ENCODE data around the gene ARIH2.

The ARIH2 gene

GRCh38 chr3:48982016-48982415, 63.4 kb downstream of the ARIH2 start:
- Histone ChIP-seq H3K9me3 (ENCODE audit: low read length) (no peaks in the 10 kb centered on the region), H3K4me3 (ENCODE audit: low read depth in 1 of 2, low read length in 2 of 2) (no peak overlapping the region), H3K27ac (ENCODE audit: low read depth, low read length) (no peak overlapping the region), H3K4me1 (ENCODE audit: insufficient read depth, low read length) (no peaks in the 10 kb centered on the region), H3K36me3 (ENCODE audit: insufficient read depth, low read length) (peaks cover 82% of the 10 kb centered on the region), H3K27me3 (ENCODE audit: control insufficient read depth in 1 of 2, insufficient read depth in 2 of 2, low read length in 2 of 2) (no peaks in the 10 kb centered on the region), H3K9ac (ENCODE audit: low read length) (no peak overlapping the region)

- no peak overlapping the region for H3K27ac ChIP-seq (ENCODE audit: low read depth, low read length)
- no peak overlapping the region for H3K9ac ChIP-seq (ENCODE audit: low read length)
- peaks cover 75% of the 10 kb centered on the region for H3K36me3 ChIP-seq (ENCODE audit: insufficient read depth, low read length)
- H3K27me3 ChIP-seq (ENCODE audit: control insufficient read depth in 1 of 2, insufficient read depth in 2 of 2, low read length in 2 of 2), result no peaks in the 10 kb centered on the region
- no peaks in the 10 kb centered on the region for H3K9me3 ChIP-seq (ENCODE audit: low read length)
- no peak overlapping the region for H3K4me3 ChIP-seq (ENCODE audit: low read depth in 1 of 2, low read length in 2 of 2)
- no peaks in the 10 kb centered on the region for H3K4me1 ChIP-seq (ENCODE audit: insufficient read depth, low read length)
Observed at GRCh38 chr3:48982686-48983085, 64.0 kb downstream of the ARIH2 start.

GRCh38 chr3:48983096-48983495, 64.5 kb downstream of the ARIH2 start:
- Histone ChIP-seq H3K27me3 (ENCODE audit: control insufficient read depth in 1 of 2, insufficient read depth in 2 of 2, low read length in 2 of 2) (no peaks in the 10 kb centered on the region), H3K36me3 (ENCODE audit: insufficient read depth, low read length) (peaks cover 71% of the 10 kb centered on the region), H3K9ac (ENCODE audit: low read length) (no peak overlapping the region), H3K4me1 (ENCODE audit: insufficient read depth, low read length) (no peaks in the 10 kb centered on the region), H3K4me3 (ENCODE audit: low read depth in 1 of 2, low read length in 2 of 2) (no peak overlapping the region), H3K9me3 (ENCODE audit: low read length) (no peaks in the 10 kb centered on the region), H3K27ac (ENCODE audit: low read depth, low read length) (no peak overlapping the region)

GRCh38 chr3:48984663-48985062, 66.0 kb downstream of the ARIH2 start:
- Histone ChIP-seq H3K4me1 (ENCODE audit: insufficient read depth, low read length) (peaks cover 6% of the 10 kb centered on the region), H3K9ac (ENCODE audit: low read length) (no peak overlapping the region), H3K9me3 (ENCODE audit: low read length) (no peaks in the 10 kb centered on the region), H3K36me3 (ENCODE audit: insufficient read depth, low read length) (peaks cover 63% of the 10 kb centered on the region), H3K27me3 (ENCODE audit: control insufficient read depth in 1 of 2, insufficient read depth in 2 of 2, low read length in 2 of 2) (no peaks in the 10 kb centered on the region), H3K27ac (ENCODE audit: low read depth, low read length) (no peak overlapping the region), H3K4me3 (ENCODE audit: low read depth in 1 of 2, low read length in 2 of 2) (no peak overlapping the region)

- no peak overlapping the region for H3K9ac ChIP-seq (ENCODE audit: low read length)
- H3K27me3 ChIP-seq (ENCODE audit: control insufficient read depth in 1 of 2, insufficient read depth in 2 of 2, low read length in 2 of 2), result no peaks in the 10 kb centered on the region
- H3K27ac ChIP-seq (ENCODE audit: low read depth, low read length), result no peak overlapping the region
- no peak overlapping the region for H3K4me3 ChIP-seq (ENCODE audit: low read depth in 1 of 2, low read length in 2 of 2)
- no peaks in the 10 kb centered on the region for H3K9me3 ChIP-seq (ENCODE audit: low read length)
- H3K36me3 ChIP-seq (ENCODE audit: insufficient read depth, low read length), result peaks cover 52% of the 10 kb centered on the region
- H3K4me1 ChIP-seq (ENCODE audit: insufficient read depth, low read length), result peaks cover 9% of the 10 kb centered on the region
Observed at GRCh38 chr3:48985831-48986376, 67.3 kb downstream of the ARIH2 start.

GRCh38 chr3:48989126-48989795, 70.6 kb downstream of the ARIH2 start:
- H3K27ac ChIP-seq (ENCODE audit: low read depth, low read length), result peak overlapping the region; percentile 97
- peaks cover 23% of the 10 kb centered on the region for H3K36me3 ChIP-seq (ENCODE audit: insufficient read depth, low read length)
- peaks cover 18% of the 10 kb centered on the region for H3K4me1 ChIP-seq (ENCODE audit: insufficient read depth, low read length)
- H3K9me3 ChIP-seq (ENCODE audit: low read length), result no peaks in the 10 kb centered on the region
- peak overlapping the region; percentile 63 to 94 for H3K4me3 ChIP-seq (ENCODE audit: low read depth in 1 of 2, low read length in 2 of 2)
- H3K27me3 ChIP-seq (ENCODE audit: control insufficient read depth in 1 of 2, insufficient read depth in 2 of 2, low read length in 2 of 2), result no peaks in the 10 kb centered on the region
- peak overlapping the region; percentile 97 for H3K9ac ChIP-seq (ENCODE audit: low read length)

GRCh38 chr3:48989796-48990635, 71.4 kb downstream of the ARIH2 start, which contains the start of gene P4HTM:
TSS of gene P4HTM (plus strand) at chr3:48990241. CDS start at chr3:48990257, 16 bp downstream.
- Histone ChIP-seq H3K36me3 (ENCODE audit: insufficient read depth, low read length) (peaks cover 15% of the 10 kb centered on the region), H3K27me3 (ENCODE audit: control insufficient read depth in 1 of 2, insufficient read depth in 2 of 2, low read length in 2 of 2) (no peaks in the 10 kb centered on the region), H3K9me3 (ENCODE audit: low read length) (no peaks in the 10 kb centered on the region), H3K4me1 (ENCODE audit: insufficient read depth, low read length) (peaks cover 18% of the 10 kb centered on the region), H3K9ac (ENCODE audit: low read length) (peak within 1 kb of the TSS; percentile 97), H3K4me3 (ENCODE audit: low read depth in 1 of 2, low read length in 2 of 2) (peak within 1 kb of the TSS; percentile 63 to 94), H3K27ac (ENCODE audit: low read depth, low read length) (peak within 1 kb of the TSS; percentile 97)

GRCh38 chr3:48990636-48991469, 72.2 kb downstream of the ARIH2 start:
- Histone ChIP-seq H3K27me3 (ENCODE audit: control insufficient read depth in 1 of 2, insufficient read depth in 2 of 2, low read length in 2 of 2) (no peaks in the 10 kb centered on the region), H3K4me3 (ENCODE audit: low read depth in 1 of 2, low read length in 2 of 2) (peak overlapping the region; percentile 63 to 94), H3K9ac (ENCODE audit: low read length) (peak overlapping the region; percentile 53), H3K9me3 (ENCODE audit: low read length) (no peaks in the 10 kb centered on the region), H3K36me3 (ENCODE audit: insufficient read depth, low read length) (peaks cover 7% of the 10 kb centered on the region), H3K27ac (ENCODE audit: low read depth, low read length) (peak overlapping the region; percentile 97), H3K4me1 (ENCODE audit: insufficient read depth, low read length) (peaks cover 18% of the 10 kb centered on the region)

GRCh38 chr3:48991851-48992545, 73.4 kb downstream of the ARIH2 start:
- Histone ChIP-seq H3K9ac (ENCODE audit: low read length) (no peak overlapping the region), H3K9me3 (ENCODE audit: low read length) (no peaks in the 10 kb centered on the region), H3K27ac (ENCODE audit: low read depth, low read length) (no peak overlapping the region), H3K4me3 (ENCODE audit: low read depth in 1 of 2, low read length in 2 of 2) (peak overlapping the region in 1 of 2 donors; percentile 63), H3K27me3 (ENCODE audit: control insufficient read depth in 1 of 2, insufficient read depth in 2 of 2, low read length in 2 of 2) (no peaks in the 10 kb centered on the region), H3K4me1 (ENCODE audit: insufficient read depth, low read length) (peaks cover 18% of the 10 kb centered on the region), H3K36me3 (ENCODE audit: insufficient read depth, low read length) (no peaks in the 10 kb centered on the region)

- Histone ChIP-seq H3K4me3 (ENCODE audit: low read depth in 1 of 2, low read length in 2 of 2) (no peak overlapping the region), H3K27ac (ENCODE audit: low read depth, low read length) (no peak overlapping the region), H3K36me3 (ENCODE audit: insufficient read depth, low read length) (no peaks in the 10 kb centered on the region), H3K9ac (ENCODE audit: low read length) (no peak overlapping the region), H3K27me3 (ENCODE audit: control insufficient read depth in 1 of 2, insufficient read depth in 2 of 2, low read length in 2 of 2) (no peaks in the 10 kb centered on the region), H3K4me1 (ENCODE audit: insufficient read depth, low read length) (peaks cover 18% of the 10 kb centered on the region), H3K9me3 (ENCODE audit: low read length) (no peaks in the 10 kb centered on the region)
Observed at GRCh38 chr3:48993834-48994233, 75.2 kb downstream of the ARIH2 start.
